Endothelial cell (in vitro differentiated cells): ENCODE data around the gene C12orf42. TPM values are rescaled to one million over a fixed set of nuclear protein-coding genes. Genes with fewer than 3 reads are reported as not detected.

Experiments used
- DNase-seq: peaks from one replicate; pipeline ENCODE4 v3.0.0; 2021; ENCODE audit warnings: low spot score
- H3K27ac Mint-ChIP-seq: one replicate; pipeline ENCODE4 v1.8.0; 2021; ENCODE audit warnings: mixed read lengths, inconsistent platforms; ENCODE audit not compliant: unreplicated experiment
- H3K27me3 Mint-ChIP-seq: one replicate; pipeline ENCODE4 v1.8.0; 2021; ENCODE audit warnings: mild to moderate bottlenecking, moderate library complexity, mixed read lengths, inconsistent platforms; ENCODE audit not compliant: unreplicated experiment
- H3K36me3 Mint-ChIP-seq: one replicate; pipeline ENCODE4 v1.8.0; 2021; ENCODE audit warnings: mild to moderate bottlenecking, low read depth, mixed read lengths, inconsistent platforms; ENCODE audit not compliant: unreplicated experiment
- H3K4me1 Mint-ChIP-seq: one replicate; pipeline ENCODE4 v1.8.0; 2021; ENCODE audit warnings: mild to moderate bottlenecking, mixed read lengths, inconsistent platforms; ENCODE audit not compliant: unreplicated experiment
- H3K4me3 Mint-ChIP-seq: one replicate; pipeline ENCODE4 v1.8.0; 2021; ENCODE audit warnings: mild to moderate bottlenecking, mixed read lengths, inconsistent platforms; ENCODE audit not compliant: unreplicated experiment
- H3K9me3 Mint-ChIP-seq: one replicate; pipeline ENCODE4 v1.8.0; 2021; ENCODE audit warnings: mixed read lengths, inconsistent platforms; ENCODE audit not compliant: unreplicated experiment
- total RNA-seq: library from RNA; stranded (reverse); fragmentation: NEBNext Ultra II Directional; extraction: Animal tissue kit (Norgen Biotek cat#: 25700); gene quantifications from one replicate; pipeline ENCODE4 v1.2.1, GENCODE V29; 2021; ENCODE audit not compliant: unreplicated experiment
- TF ChIP-seq, protein P1 (sequence below): fragments of 200-600 bp; sonication (generic); IDR thresholded peaks from one replicate; pipeline ENCODE4 v1.5.0; 2021; ENCODE audit warnings: antibody characterized with exemption; ENCODE audit not compliant: unreplicated experiment

C12orf42 gene
- total RNA-seq, 1 donor from 2014 or later, result 0.77 TPM

- Mint-ChIP-seq H3K27me3 (no peaks in the 10 kb centered on the region), H3K4me3 (no peak overlapping the region), H3K4me1 (peaks cover 5% of the 10 kb centered on the region), H3K9me3 (no peaks in the 10 kb centered on the region), H3K36me3 (no peaks in the 10 kb centered on the region), H3K27ac (no peak overlapping the region)
- DNase-seq, result no peak
- TF ChIP-seq, protein P1, sequence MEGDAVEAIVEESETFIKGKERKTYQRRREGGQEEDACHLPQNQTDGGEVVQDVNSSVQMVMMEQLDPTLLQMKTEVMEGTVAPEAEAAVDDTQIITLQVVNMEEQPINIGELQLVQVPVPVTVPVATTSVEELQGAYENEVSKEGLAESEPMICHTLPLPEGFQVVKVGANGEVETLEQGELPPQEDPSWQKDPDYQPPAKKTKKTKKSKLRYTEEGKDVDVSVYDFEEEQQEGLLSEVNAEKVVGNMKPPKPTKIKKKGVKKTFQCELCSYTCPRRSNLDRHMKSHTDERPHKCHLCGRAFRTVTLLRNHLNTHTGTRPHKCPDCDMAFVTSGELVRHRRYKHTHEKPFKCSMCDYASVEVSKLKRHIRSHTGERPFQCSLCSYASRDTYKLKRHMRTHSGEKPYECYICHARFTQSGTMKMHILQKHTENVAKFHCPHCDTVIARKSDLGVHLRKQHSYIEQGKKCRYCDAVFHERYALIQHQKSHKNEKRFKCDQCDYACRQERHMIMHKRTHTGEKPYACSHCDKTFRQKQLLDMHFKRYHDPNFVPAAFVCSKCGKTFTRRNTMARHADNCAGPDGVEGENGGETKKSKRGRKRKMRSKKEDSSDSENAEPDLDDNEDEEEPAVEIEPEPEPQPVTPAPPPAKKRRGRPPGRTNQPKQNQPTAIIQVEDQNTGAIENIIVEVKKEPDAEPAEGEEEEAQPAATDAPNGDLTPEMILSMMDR, result no peak
Measured at GRCh38 chr12:103530307-103531066, 34.7 kb upstream of the C12orf42 start.

DNA sequence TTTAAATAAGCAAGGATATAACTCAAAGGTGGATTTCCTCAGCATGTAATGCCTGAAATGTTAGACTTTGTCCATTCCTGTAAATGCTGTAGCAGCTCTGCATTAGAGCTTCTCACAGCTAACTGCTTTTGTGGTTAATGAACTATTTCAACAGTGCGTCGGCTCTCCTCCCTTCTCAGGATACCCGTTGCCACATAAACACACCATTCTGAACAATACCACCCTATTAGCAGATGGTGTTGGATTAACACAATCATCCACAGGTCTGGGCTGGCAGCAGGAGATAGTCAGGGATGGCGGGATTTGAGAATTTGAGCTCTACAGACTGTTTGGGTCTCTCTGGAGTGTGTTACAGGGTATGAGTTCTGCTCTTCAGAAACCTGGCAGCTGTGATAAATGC lies 33.5 kb upstream of the C12orf42 start:
- Mint-ChIP-seq H3K4me3 (no peak overlapping the region), H3K27me3 (no peaks in the 10 kb centered on the region), H3K27ac (no peak overlapping the region), H3K9me3 (no peaks in the 10 kb centered on the region), H3K4me1 (peaks cover 5% of the 10 kb centered on the region), H3K36me3 (no peaks in the 10 kb centered on the region)
- TF ChIP-seq, protein P1, result no peak
- no peak for DNase-seq

GRCh38 chr12:103524238-103524875 lies 28.6 kb upstream of the C12orf42 start:
- Mint-ChIP-seq H3K27ac (no peak overlapping the region), H3K4me3 (no peak overlapping the region), H3K36me3 (no peaks in the 10 kb centered on the region), H3K4me1 (peaks cover 5% of the 10 kb centered on the region), H3K27me3 (no peaks in the 10 kb centered on the region), H3K9me3 (no peaks in the 10 kb centered on the region)
- no peak for DNase-seq
- TF ChIP-seq, protein P1, result no peak

GRCh38 chr12:103523771-103524170 lies 28.0 kb upstream of the C12orf42 start:
- Mint-ChIP-seq H3K27me3 (no peaks in the 10 kb centered on the region), H3K9me3 (no peaks in the 10 kb centered on the region), H3K4me3 (no peak overlapping the region), H3K36me3 (no peaks in the 10 kb centered on the region), H3K27ac (no peak overlapping the region), H3K4me1 (peaks cover 5% of the 10 kb centered on the region)
- TF ChIP-seq, protein P1, result no peak
- no peak for DNase-seq

DNA sequence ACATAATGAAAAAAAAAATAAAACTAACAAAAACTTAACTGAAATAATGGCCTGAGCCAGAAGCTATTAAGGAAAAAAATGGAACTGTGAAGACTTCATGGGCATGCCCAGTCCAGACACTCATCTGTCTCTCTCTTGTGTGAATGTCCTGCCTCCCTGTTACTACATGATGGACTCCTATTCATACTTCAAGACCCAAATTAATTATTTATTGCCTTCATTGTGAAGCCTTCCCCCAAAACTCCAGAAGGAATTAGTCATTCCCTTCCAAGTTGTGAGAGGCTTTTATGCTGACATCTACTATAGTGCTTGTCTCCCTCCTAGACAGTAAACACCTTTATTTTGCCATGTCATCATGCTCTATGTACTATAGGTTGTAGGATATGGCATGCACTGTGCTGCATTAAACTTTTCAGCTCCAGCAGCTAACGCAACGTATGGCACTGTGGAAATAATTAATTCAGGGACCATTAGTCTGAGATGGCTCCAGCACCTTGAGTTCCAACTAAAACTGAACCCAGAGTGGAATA lies 25.0 kb upstream of the C12orf42 start:
- TF ChIP-seq, protein P1, result no peak
- Mint-ChIP-seq H3K27me3 (no peaks in the 10 kb centered on the region), H3K4me3 (no peak overlapping the region), H3K36me3 (no peaks in the 10 kb centered on the region), H3K9me3 (no peaks in the 10 kb centered on the region), H3K27ac (no peak overlapping the region), H3K4me1 (no peaks in the 10 kb centered on the region)
- DNase-seq, result no peak
